SW480 (cell line): ENCODE data around the gene DCLRE1C.
"Not testable (repeated sequence)": the region's sequence is repeated elsewhere in the genome, so short reads cannot be mapped to it uniquely, and the experiment has no call there.

Experiments used
- DNase-seq: peaks from one replicate; pipeline ENCODE4 v3.0.0-alpha.2; 2016; ENCODE audit warnings: low spot score

The DCLRE1C gene

GRCh38 chr10:14945108-14945507 lies 8.8 kb downstream of the DCLRE1C start:
- no peak for DNase-seq

GRCh38 chr10:14942950-14943338 lies 11.0 kb downstream of the DCLRE1C start:
- not testable (repeated sequence) for DNase-seq

- not testable (repeated sequence) for DNase-seq
Observed at GRCh38 chr10:14942147-14942949, 11.5 kb downstream of the DCLRE1C start.

GRCh38 chr10:14938971-14939370 lies 14.9 kb downstream of the DCLRE1C start:
- not testable (repeated sequence) for DNase-seq

GRCh38 chr10:14936584-14936983 lies 17.3 kb downstream of the DCLRE1C start:
- no peak for DNase-seq

GRCh38 chr10:14930610-14931009 lies 23.3 kb downstream of the DCLRE1C start:
- no peak for DNase-seq

- DNase-seq = no peak
Observed at GRCh38 chr10:14926722-14927416, 27.0 kb downstream of the DCLRE1C start.

- DNase-seq = no peak
Observed at GRCh38 chr10:14926061-14926470, 27.8 kb downstream of the DCLRE1C start.

- DNase-seq = no peak
Observed at GRCh38 chr10:14925268-14925667, 28.6 kb downstream of the DCLRE1C start.

GRCh38 chr10:14924013-14924412 lies 29.9 kb downstream of the DCLRE1C start:
- no peak for DNase-seq

GRCh38 chr10:14918964-14919363 lies 34.9 kb downstream of the DCLRE1C start:
- no peak for DNase-seq

GRCh38 chr10:14917827-14918226 lies 36.1 kb downstream of the DCLRE1C start:
- no peak for DNase-seq

- DNase-seq = no peak
Observed at GRCh38 chr10:14916600-14916999, 37.3 kb downstream of the DCLRE1C start.

GRCh38 chr10:14911801-14912200 lies 42.1 kb downstream of the DCLRE1C start:
- DNase-seq = no peak

GRCh38 chr10:14910953-14911352 lies 42.9 kb downstream of the DCLRE1C start:
- DNase-seq = no peak

- no peak for DNase-seq
Observed at GRCh38 chr10:14909101-14909500, 44.8 kb downstream of the DCLRE1C start.

- not testable (repeated sequence) for DNase-seq
Observed at GRCh38 chr10:14907591-14907990, 46.3 kb downstream of the DCLRE1C start.

- DNase-seq = no peak
Observed at GRCh38 chr10:14906765-14907164, 47.1 kb downstream of the DCLRE1C start.

- DNase-seq = no peak
Observed at GRCh38 chr10:14905890-14906289, 48.0 kb downstream of the DCLRE1C start.

GRCh38 chr10:14904864-14905263 lies 49.0 kb downstream of the DCLRE1C start:
- no peak for DNase-seq

GRCh38 chr10:14904316-14904732 lies 49.6 kb downstream of the DCLRE1C start:
- peak; percentile 23 for DNase-seq

GRCh38 chr10:14891151-14891550 lies 62.7 kb downstream of the DCLRE1C start:
- DNase-seq = no peak

GRCh38 chr10:14889318-14889717 lies 64.6 kb downstream of the DCLRE1C start:
- peak; percentile 9 for DNase-seq
